ENCODE results near the gene CALU.

CALU gene

DNA sequence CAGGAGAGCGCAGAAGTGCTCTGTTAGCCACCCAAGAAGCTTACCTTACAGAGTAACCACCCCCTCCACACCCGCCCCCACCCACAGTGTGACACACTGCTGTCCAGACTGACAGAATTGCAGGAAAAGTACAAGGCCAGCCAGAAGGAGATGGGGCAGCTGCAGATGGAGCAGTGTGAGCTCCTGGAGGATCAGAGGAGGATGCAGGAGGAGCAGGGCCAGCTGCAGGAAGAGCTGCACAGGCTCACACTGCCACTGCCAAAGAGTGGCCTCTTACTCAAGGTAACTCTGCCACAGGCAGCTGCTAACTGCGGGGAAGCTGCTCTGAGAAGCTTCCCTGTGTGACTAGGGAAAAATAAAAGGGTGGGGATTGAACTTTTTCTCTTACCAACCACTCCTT lies 70.2 kb downstream of the CALU start:
- Histone ChIP-seq H3K36me3 (no peaks in the 10 kb centered on the region), H3K27ac (no peak overlapping the region), H3K9me3 (no peaks in the 10 kb centered on the region), H3K4me1 (ENCODE audit: control insufficient read depth in 1 of 2, insufficient read depth in 1 of 2, low read depth in 1 of 2, low read length in 1 of 2) (peaks cover 10% of the 10 kb centered on the region in 2 experiments), H3K4me3 (ENCODE audit: low read depth in 1 of 2, low read length in 1 of 2) (no peak overlapping the region), H3K27me3 (no peaks in the 10 kb centered on the region)
- TF ChIP-seq, protein P1, sequence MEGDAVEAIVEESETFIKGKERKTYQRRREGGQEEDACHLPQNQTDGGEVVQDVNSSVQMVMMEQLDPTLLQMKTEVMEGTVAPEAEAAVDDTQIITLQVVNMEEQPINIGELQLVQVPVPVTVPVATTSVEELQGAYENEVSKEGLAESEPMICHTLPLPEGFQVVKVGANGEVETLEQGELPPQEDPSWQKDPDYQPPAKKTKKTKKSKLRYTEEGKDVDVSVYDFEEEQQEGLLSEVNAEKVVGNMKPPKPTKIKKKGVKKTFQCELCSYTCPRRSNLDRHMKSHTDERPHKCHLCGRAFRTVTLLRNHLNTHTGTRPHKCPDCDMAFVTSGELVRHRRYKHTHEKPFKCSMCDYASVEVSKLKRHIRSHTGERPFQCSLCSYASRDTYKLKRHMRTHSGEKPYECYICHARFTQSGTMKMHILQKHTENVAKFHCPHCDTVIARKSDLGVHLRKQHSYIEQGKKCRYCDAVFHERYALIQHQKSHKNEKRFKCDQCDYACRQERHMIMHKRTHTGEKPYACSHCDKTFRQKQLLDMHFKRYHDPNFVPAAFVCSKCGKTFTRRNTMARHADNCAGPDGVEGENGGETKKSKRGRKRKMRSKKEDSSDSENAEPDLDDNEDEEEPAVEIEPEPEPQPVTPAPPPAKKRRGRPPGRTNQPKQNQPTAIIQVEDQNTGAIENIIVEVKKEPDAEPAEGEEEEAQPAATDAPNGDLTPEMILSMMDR (IDR thresholded peaks at IDR 0.05) = no peak

DNA sequence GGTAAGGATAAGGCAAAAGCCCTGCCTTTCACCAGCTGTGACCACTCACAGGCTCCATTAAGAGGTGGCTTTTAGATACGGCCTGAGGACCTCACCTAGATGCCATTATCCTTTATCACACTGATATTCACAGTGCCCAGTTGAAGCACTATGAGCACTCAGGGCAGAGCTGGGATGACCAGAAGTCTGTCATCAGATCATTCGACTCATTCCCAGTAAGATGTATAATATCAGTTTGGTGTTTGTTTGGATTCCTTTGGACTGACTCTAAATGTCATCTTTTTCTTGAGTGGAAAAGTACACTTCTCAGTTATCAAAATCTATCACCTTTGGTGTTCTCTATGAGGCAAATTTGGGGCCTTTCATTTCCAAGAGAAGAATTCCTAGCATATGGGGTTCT lies 71.3 kb downstream of the CALU start:
- Histone ChIP-seq H3K9me3 (no peaks in the 10 kb centered on the region), H3K27me3 (no peaks in the 10 kb centered on the region), H3K27ac (no peak overlapping the region), H3K4me3 (ENCODE audit: low read depth in 1 of 2, low read length in 1 of 2) (no peak overlapping the region), H3K4me1 (ENCODE audit: control insufficient read depth in 1 of 2, insufficient read depth in 1 of 2, low read depth in 1 of 2, low read length in 1 of 2) (peaks cover 10% of the 10 kb centered on the region in 2 experiments), H3K36me3 (no peaks in the 10 kb centered on the region)
- TF ChIP-seq, protein P1 (IDR thresholded peaks at IDR 0.05) = no peak

DNA sequence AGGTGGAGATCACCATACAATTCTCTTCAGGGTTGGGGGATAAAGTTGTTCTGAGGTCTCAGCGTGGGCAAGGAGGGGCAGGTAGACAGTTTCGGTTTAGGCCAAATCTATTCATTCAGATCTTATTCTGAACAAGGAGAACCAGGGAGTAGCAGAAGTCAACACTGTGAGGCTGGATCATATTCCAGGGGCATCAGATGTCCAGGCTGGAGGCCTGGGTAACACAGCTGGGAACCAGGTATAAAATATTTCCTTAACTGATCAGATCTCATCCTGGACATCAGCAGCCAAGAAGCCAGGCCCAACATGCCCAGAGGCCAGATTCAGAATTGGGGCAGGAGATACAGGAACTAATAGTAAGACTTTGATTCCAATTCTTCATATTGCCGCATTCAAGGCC lies 71.8 kb downstream of the CALU start:
- H3K36me3 ChIP-seq = no peaks in the 10 kb centered on the region
- H3K9me3 ChIP-seq = no peaks in the 10 kb centered on the region
- no peak overlapping the region for H3K4me3 ChIP-seq (ENCODE audit: low read depth in 1 of 2, low read length in 1 of 2)
- H3K4me1 ChIP-seq (ENCODE audit: control insufficient read depth in 1 of 2, insufficient read depth in 1 of 2, low read depth in 1 of 2, low read length in 1 of 2) = peaks cover 10% of the 10 kb centered on the region in 2 experiments
- TF ChIP-seq, protein P1 (IDR thresholded peaks at IDR 0.05) = no peak
- no peaks in the 10 kb centered on the region for H3K27me3 ChIP-seq
- H3K27ac ChIP-seq = no peak overlapping the region

DNA sequence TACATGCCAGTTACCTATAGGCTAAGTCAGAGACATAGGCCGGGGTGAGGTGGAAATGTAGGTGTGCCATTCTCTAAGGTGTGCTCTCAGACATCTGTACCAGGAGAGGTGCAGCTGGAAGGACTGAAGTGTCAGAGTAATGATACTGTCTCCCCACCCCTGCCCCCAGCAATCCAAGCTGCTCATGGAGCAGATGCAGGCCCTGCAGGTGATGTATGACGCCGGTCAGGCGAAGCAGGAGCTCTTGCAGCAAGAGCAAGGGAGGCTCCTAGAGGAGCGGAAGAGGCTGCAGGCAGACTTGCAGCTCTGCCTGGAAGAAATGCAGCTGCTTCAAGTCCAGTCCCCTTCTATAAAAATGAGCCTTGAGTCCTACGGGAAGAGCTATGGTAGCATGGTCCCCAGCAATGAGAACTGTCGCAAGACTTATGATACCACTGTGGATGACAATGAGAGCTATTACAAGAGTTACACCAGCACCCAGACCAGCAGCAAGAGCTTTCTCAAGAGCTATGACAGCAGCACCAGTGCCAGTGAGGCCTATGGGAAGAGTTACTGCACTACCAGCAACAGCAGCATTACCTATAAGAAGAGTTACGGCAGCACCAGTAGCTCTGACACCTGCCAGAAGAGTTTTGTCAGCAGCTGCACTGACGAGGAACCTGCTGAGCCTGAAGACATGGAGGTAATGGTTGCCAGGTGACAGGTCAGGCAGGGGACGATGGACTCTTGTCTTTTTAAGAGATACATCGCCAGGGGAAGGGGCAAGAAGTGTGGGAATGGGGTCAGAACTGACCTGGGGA lies 72.7 kb downstream of the CALU start:
- H3K4me3 ChIP-seq (ENCODE audit: low read depth in 1 of 2, low read length in 1 of 2) = no peak overlapping the region
- H3K9me3 ChIP-seq = no peaks in the 10 kb centered on the region
- H3K36me3 ChIP-seq = no peaks in the 10 kb centered on the region
- TF ChIP-seq, protein P1 (IDR thresholded peaks at IDR 0.05) = no peak
- H3K27ac ChIP-seq = no peak overlapping the region
- H3K27me3 ChIP-seq = no peaks in the 10 kb centered on the region
- H3K4me1 ChIP-seq (ENCODE audit: control insufficient read depth in 1 of 2, insufficient read depth in 1 of 2, low read depth in 1 of 2, low read length in 1 of 2) = peaks cover 10% of the 10 kb centered on the region in 2 experiments

DNA sequence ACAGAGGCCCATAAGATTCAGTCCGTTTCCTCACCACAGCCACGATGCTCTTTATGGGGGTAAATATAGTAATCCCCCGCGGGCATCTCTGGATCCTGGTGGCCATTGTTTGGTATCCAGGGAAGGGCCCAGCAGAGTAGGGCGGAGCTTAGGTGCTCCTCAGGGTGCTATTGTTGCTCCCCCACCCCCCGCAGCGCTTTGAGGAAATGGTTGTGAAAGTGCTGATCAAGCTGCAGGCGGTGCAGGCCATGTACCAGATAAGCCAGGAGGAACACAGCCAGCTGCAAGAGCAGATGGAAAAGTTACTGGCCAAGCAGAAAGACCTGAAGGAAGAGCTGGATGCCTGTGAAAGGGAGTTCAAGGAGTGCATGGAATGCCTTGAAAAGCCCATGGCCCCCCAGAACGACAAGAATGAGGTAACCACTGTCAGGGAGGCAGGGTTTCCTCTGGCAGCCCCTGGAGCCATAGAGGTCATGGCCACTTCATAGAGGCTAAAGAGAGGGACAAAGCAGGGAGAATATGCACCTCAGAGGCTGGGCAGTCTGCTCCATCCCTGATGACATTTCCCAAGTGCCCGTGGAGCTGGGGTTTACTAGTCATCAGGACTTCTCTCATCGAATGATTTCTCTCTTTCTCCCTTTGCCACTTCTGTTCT lies 73.5 kb downstream of the CALU start:
- TF ChIP-seq, protein P1 (IDR thresholded peaks at IDR 0.05) = no peak
- no peak overlapping the region for H3K27ac ChIP-seq
- peaks cover 10% of the 10 kb centered on the region in 2 experiments for H3K4me1 ChIP-seq (ENCODE audit: control insufficient read depth in 1 of 2, insufficient read depth in 1 of 2, low read depth in 1 of 2, low read length in 1 of 2)
- H3K4me3 ChIP-seq (ENCODE audit: low read depth in 1 of 2, low read length in 1 of 2) = no peak overlapping the region
- no peaks in the 10 kb centered on the region for H3K9me3 ChIP-seq
- no peaks in the 10 kb centered on the region for H3K36me3 ChIP-seq
- peaks cover 3% of the 10 kb centered on the region for H3K27me3 ChIP-seq

Data from neutrophil (primary cell).